Heart right ventricle (tissue), 16 donors: ENCODE measurements around the gene SP1. TPM values are rescaled to one million over a fixed set of nuclear protein-coding genes. Genes with fewer than 3 reads are reported as not detected.
A peak's percentile ranks its signal among the peaks of the same experiment; 100 is the strongest.

Experiments
- ATAC-seq, 8 donors: fragments of 200-7000 bp; cut with Tn5 transposase; one replicate each; pipeline ENCODE4 v1.9.1; 2020; ENCODE audit warnings: mild to moderate bottlenecking in 8 of 8, moderate library complexity in 8 of 8, moderate number of reproducible peaks in 1 of 8
- DNase-seq, 2 donors: peaks; one replicate each; pipeline ENCODE4 v3.0.0-alpha.2; 2020
- H3K27ac ChIP-seq, 10 donors: fragments of 200-600 bp; sonication (generic) in 2 of 10; one replicate each; pipeline versions ENCODE4 v1.5.0 to v1.8.0; 2020 to 2022; ENCODE audit warnings: mild to moderate bottlenecking in 3 of 10
- H3K27me3 ChIP-seq, 7 donors: fragments of 200-600 bp; one replicate each; pipeline ENCODE4 v1.8.0; 2021 to 2022; ENCODE audit warnings: mild to moderate bottlenecking in 2 of 7
- H3K36me3 ChIP-seq, 9 donors: fragments of 200-600 bp; sonication (generic) in 1 of 9; one replicate each; pipeline versions ENCODE4 v1.5.0 to v1.8.0; 2020 to 2022; ENCODE audit warnings: mild to moderate bottlenecking in 2 of 9
- H3K4me1 ChIP-seq, 9 donors: fragments of 200-600 bp; sonication (generic) in 1 of 9; one replicate each; pipeline versions ENCODE4 v1.5.0 to v1.8.0; 2020 to 2022; ENCODE audit warnings: mild to moderate bottlenecking in 4 of 9
- H3K4me3 ChIP-seq, 10 donors: fragments of 200-600 bp; sonication (generic) in 2 of 10; one replicate each; pipeline versions ENCODE4 v1.5.0 to v1.8.0; 2020 to 2022; ENCODE audit warnings: mild to moderate bottlenecking in 7 of 10, moderate library complexity in 2 of 10
- H3K9me3 ChIP-seq, 11 donors: fragments of 200-600 bp in 10 of 11; sonication (generic) in 2 of 11; one replicate each; pipeline versions ENCODE4 v1.5.0 to v1.8.0; 2013 to 2022; ENCODE audit warnings: mild to moderate bottlenecking in 2 of 11, control low read depth in 1 of 11, moderate library complexity in 1 of 11
- CTCF ChIP-seq, 9 donors: fragments of 200-600 bp; sonication (generic) in 2 of 9; IDR thresholded peaks; one replicate each; pipeline versions ENCODE4 v1.5.0 to v1.8.0; 2021 to 2022; ENCODE audit warnings: antibody characterized with exemption in 9 of 9, mild to moderate bottlenecking in 5 of 9, moderate library complexity in 1 of 9
- WGBS, 2 donors: extraction: QIAGEN DNeasy Blood & Tissue Kit; methylation state at CpG; one replicate each; pipeline ENCODE4 v1.1.7; 2013; ENCODE audit warnings: inconsistent platforms in 1 of 2; 5-methylcytosine and 5-hydroxymethylcytosine counted together
- intact Hi-C, 10 donors: fragments of 100-400 bp; cut with DNase I; formaldehyde crosslinking; loops; one replicate each; pipeline versions ENCODE4 v1.11.1 to v1.14.2; 2022
- polyA plus RNA-seq, 2 donors: library from polyadenylated mRNA; stranded (reverse); fragments of 200-250 nt; gene quantifications; one replicate each; pipeline ENCODE4 v1.2.3, GENCODE V29; 2013
- total RNA-seq, 10 donors: library from RNA; stranded (reverse); fragmentation: NEBNext Ultra II Directional in 3 of 10; extraction: Animal tissue kit (Norgen Biotek cat#: 25700) in 3 of 10; gene quantifications; one replicate each; pipeline versions ENCODE4 v1.2.1 to v1.2.4, GENCODE V29; 2021 to 2023
- donor health status: Arrhythmogenic right ventricular cardiomyopathy.
- donor health status: ischemic (EF 13 %, LVEDD 7.1; RV severe dilation, severe dysfunction).
- donor health status: healthy with polysubstance abuse.
- donor health status: DM: no; HTN: yes; CAD: no.
- donor health status: DM: no; HTN: no; CAD: no.
- donor health status: ischemic (EF 25% LVEDD 6.9; RV normal size, moderate dysfunction).
- donor health status: ischemic (EF 25% LVEDD 5.7; RV mildly dilated, moderate dysfunction).
- donor health status: healthy.
- donor health status: DM: yes; HTN: yes; CAD: no.
- donor health status: Ischemic cardiomyopathy.
- donor health status: ischemic (EF 35%, LVEDD 5.7; RV mildly dilated, moderate dysfunction).
- donor health status: nonischemic (EF 11% LVEDD 7.7; RV severe dilation, severe dysfunction).
- donor health status: DM: yes; HTN: yes; CAD: no.
- donor health status: PGD.
- donor health status: ischemic (EF 29% LVEDD 5.4; RV normal size, mild dysfunction).
- donor health status: nonischemic (EF 23%, LVEDD 6.1; RV moderate dilation, normal function).

Gene SP1
- total and polyA plus RNA-seq, 12 donors: 7.8 to 42.4 (median 31.3) TPM

GRCh38 chr12:53456654-53457366, 76.8 kb downstream of the SP1 start:
- Histone ChIP-seq H3K36me3 (peaks cover 0 to 84% (median 75%) of the 10 kb centered on the region in 9 donors), H3K4me3 (no peak overlapping the region), H3K27ac (no peak overlapping the region), H3K27me3 (no peaks in the 10 kb centered on the region), H3K4me1 (peaks cover 5 to 61% (median 54%) of the 10 kb centered on the region in 9 donors), H3K9me3 (no peaks in the 10 kb centered on the region)
- no peak for ATAC-seq
- DNase-seq: no peak
- TF ChIP-seq CTCF (IDR thresholded peaks at IDR 0.05): no peak
- 54% methylated on average over 6 of the region's 6 CpGs for WGBS, 2 donors
- intact Hi-C loops: loop anchor here in 2 of 10 donors (5.0 to 10.0 kb wide), 2 partner anchors 35 to 48 kb away; partner anchors contain the start of genes NPFF (in 1 of the 2) and TARBP2 (in 1 of the 2)

GRCh38 chr12:53459097-53459496, 79.1 kb downstream of the SP1 start:
- H3K27me3 ChIP-seq: no peaks in the 10 kb centered on the region
- H3K4me1 ChIP-seq: peaks cover 6 to 69% (median 54%) of the 10 kb centered on the region in 9 donors
- intact Hi-C loops: loop anchor here in 2 of 10 donors (5.0 to 10.0 kb wide), 2 partner anchors 33 to 46 kb away; partner anchors contain the start of genes NPFF (in 1 of the 2) and TARBP2 (in 1 of the 2)
- 58 to 68% methylated on average over 4 of the region's 4 CpGs for WGBS, 2 donors
- H3K9me3 ChIP-seq: no peaks in the 10 kb centered on the region
- DNase-seq: no peak
- peak overlapping the region in 1 of 10 donors; percentile 5 for H3K27ac ChIP-seq
- H3K36me3 ChIP-seq: peaks cover 11 to 100% (median 98%) of the 10 kb centered on the region in 9 donors
- no peak for TF ChIP-seq CTCF (IDR thresholded peaks at IDR 0.05)
- H3K4me3 ChIP-seq: no peak overlapping the region
- no peak for ATAC-seq

GRCh38 chr12:53461059-53461458, 81.1 kb downstream of the SP1 start:
- TF ChIP-seq CTCF (IDR thresholded peaks at IDR 0.05): no peak
- Histone ChIP-seq H3K27ac (peak overlapping the region in 8 of 10 donors; percentile 29 to 75 (median 62)), H3K4me3 (no peak overlapping the region), H3K4me1 (peaks cover 6 to 75% (median 56%) of the 10 kb centered on the region in 9 donors), H3K9me3 (no peaks in the 10 kb centered on the region), H3K27me3 (no peaks in the 10 kb centered on the region), H3K36me3 (peaks cover 18 to 100% (median 98%) of the 10 kb centered on the region in 9 donors)
- 41 to 53% methylated on average over 3 of the region's 3 CpGs for WGBS, 2 donors
- peak in 1 of 2 donors; percentile 79 for DNase-seq
- intact Hi-C loops: no loop called here
- ATAC-seq: peak; percentile 67 to 94 (median 86)

GRCh38 chr12:53461591-53461990, 81.6 kb downstream of the SP1 start:
- Histone ChIP-seq H3K4me1 (peaks cover 6 to 77% (median 61%) of the 10 kb centered on the region in 9 donors), H3K27ac (peak overlapping the region in 8 of 10 donors; percentile 29 to 75 (median 60)), H3K36me3 (peaks cover 18 to 100% (median 98%) of the 10 kb centered on the region in 9 donors), H3K4me3 (peak overlapping the region in 1 of 10 donors; percentile 10), H3K9me3 (no peaks in the 10 kb centered on the region), H3K27me3 (no peaks in the 10 kb centered on the region)
- DNase-seq (no peak), ATAC-seq (no peak)
- no peak for TF ChIP-seq CTCF (IDR thresholded peaks at IDR 0.05)
- intact Hi-C loops: no loop called here
- 62 to 70% methylated on average over 8 of the region's 8 CpGs for WGBS, 2 donors
